Cardiac muscle cell (in vitro differentiated cells and primary cell): ENCODE data around the gene NOL4L. TPM values are rescaled to one million over a fixed set of nuclear protein-coding genes. Genes with fewer than 3 reads are reported as not detected.

ENCODE experiments used
- DNase-seq, 2 donors: peaks; one replicate each; pipeline versions ENCODE4 v3.0.0 to v3.0.0-alpha.2; 2010 to 2017; ENCODE audit warnings: low read depth in 1 of 2, low spot score in 1 of 2
- H3K27ac ChIP-seq: fragments of 200-600 bp; sonication (generic); 2 replicates; pipeline ENCODE4 v1.5.1; 2016
- H3K27me3 ChIP-seq: fragments of 200-600 bp; sonication (generic); 2 replicates; pipeline ENCODE4 v1.6.0; 2016; ENCODE audit warnings: control low read depth
- H3K36me3 ChIP-seq: fragments of 200-600 bp; sonication (generic); 2 replicates; pipeline ENCODE4 v1.5.1; 2016; ENCODE audit warnings: control low read depth
- H3K4me1 ChIP-seq: fragments of 200-600 bp; sonication (generic); 2 replicates; pipeline ENCODE4 v1.8.1; 2017; ENCODE audit warnings: low read depth, mild to moderate bottlenecking, mixed run types
- H3K4me3 ChIP-seq: fragments of 200-600 bp; sonication (generic); 2 replicates; pipeline ENCODE4 v1.5.1; 2016; ENCODE audit warnings: mild to moderate bottlenecking
- H3K9me3 ChIP-seq: fragments of 200-600 bp; sonication (generic); 2 replicates; pipeline ENCODE4 v1.5.1; 2017; ENCODE audit warnings: low read depth, mild to moderate bottlenecking, control low read depth
- CTCF ChIP-seq: IDR thresholded peaks from 2 replicates; pipeline ENCODE4 v1.5.1; 2012; ENCODE audit warnings: low read depth, mild to moderate bottlenecking, low read length
- polyA plus RNA-seq: library from polyadenylated mRNA; unstranded; fragments of >200 nt; fragmentation: Nextera tagmentation; extraction: Ambion mirVana; gene quantifications from 2 replicates; pipeline ENCODE4 v1.2.1, GENCODE V29; 2016
- total RNA-seq: library from RNA; depleted of rRNA; stranded (reverse); fragments of >200 nt; gene quantifications from 2 replicates; pipeline ENCODE4 v1.2.3, GENCODE V29; 2016

NOL4L gene
- total and polyA plus RNA-seq, 2 experiments from 2014 or later: 29.9 to 42.9 TPM

- Histone ChIP-seq H3K27me3 (no peaks in the 10 kb centered on the region), H3K27ac (no peak overlapping the region), H3K4me1 (peaks cover 6% of the 10 kb centered on the region), H3K9me3 (no peaks in the 10 kb centered on the region), H3K36me3 (no peaks in the 10 kb centered on the region), H3K4me3 (no peak overlapping the region)
- no peak for TF ChIP-seq CTCF
- no peak for DNase-seq
Measured at GRCh38 chr20:32569018-32569379, 16.1 kb downstream of the NOL4L start.

GRCh38 chr20:32567384-32568178 lies 17.6 kb downstream of the NOL4L start:
- no peak overlapping the region for H3K27ac ChIP-seq
- TF ChIP-seq CTCF: no peak
- no peaks in the 10 kb centered on the region for H3K27me3 ChIP-seq
- H3K9me3 ChIP-seq: no peaks in the 10 kb centered on the region
- no peak for DNase-seq
- H3K4me1 ChIP-seq: peaks cover 7% of the 10 kb centered on the region
- H3K36me3 ChIP-seq: no peaks in the 10 kb centered on the region
- no peak overlapping the region for H3K4me3 ChIP-seq

- no peak for TF ChIP-seq CTCF
- no peaks in the 10 kb centered on the region for H3K27me3 ChIP-seq
- no peaks in the 10 kb centered on the region for H3K36me3 ChIP-seq
- H3K4me1 ChIP-seq: peaks cover 16% of the 10 kb centered on the region
- H3K4me3 ChIP-seq: no peak overlapping the region
- no peak for DNase-seq
- H3K9me3 ChIP-seq: no peaks in the 10 kb centered on the region
- no peak overlapping the region for H3K27ac ChIP-seq
Measured at GRCh38 chr20:32566379-32567374, 18.5 kb downstream of the NOL4L start.

- Histone ChIP-seq H3K4me1 (peaks cover 26% of the 10 kb centered on the region), H3K27me3 (no peaks in the 10 kb centered on the region), H3K4me3 (no peak overlapping the region), H3K27ac (no peak overlapping the region), H3K9me3 (no peaks in the 10 kb centered on the region), H3K36me3 (no peaks in the 10 kb centered on the region)
- no peak for DNase-seq
- TF ChIP-seq CTCF: no peak
Measured at GRCh38 chr20:32565735-32566032, 19.4 kb downstream of the NOL4L start.

- no peak for TF ChIP-seq CTCF
- peaks cover 24% of the 10 kb centered on the region for H3K4me1 ChIP-seq
- H3K36me3 ChIP-seq: no peaks in the 10 kb centered on the region
- no peak overlapping the region for H3K4me3 ChIP-seq
- H3K27ac ChIP-seq: peak overlapping the region; percentile 47
- H3K27me3 ChIP-seq: no peaks in the 10 kb centered on the region
- DNase-seq: no peak
- no peaks in the 10 kb centered on the region for H3K9me3 ChIP-seq
Measured at GRCh38 chr20:32564921-32565734, 20.0 kb downstream of the NOL4L start.
